HG03342 (cell line): ENCODE results near the gene KIAA0319L.
"Not testable (repeated sequence)": the region's sequence is repeated elsewhere in the genome, so short reads cannot be mapped to it uniquely, and the experiment has no call there.

Experiments used
- ATAC-seq: cut with Tn5 transposase; IDR thresholded peaks from one replicate; pipeline ENCODE4 v1.9.1; 2021; ENCODE audit warnings: mild to moderate bottlenecking, moderate library complexity; ENCODE audit not compliant: unreplicated experiment

Gene KIAA0319L

DNA sequence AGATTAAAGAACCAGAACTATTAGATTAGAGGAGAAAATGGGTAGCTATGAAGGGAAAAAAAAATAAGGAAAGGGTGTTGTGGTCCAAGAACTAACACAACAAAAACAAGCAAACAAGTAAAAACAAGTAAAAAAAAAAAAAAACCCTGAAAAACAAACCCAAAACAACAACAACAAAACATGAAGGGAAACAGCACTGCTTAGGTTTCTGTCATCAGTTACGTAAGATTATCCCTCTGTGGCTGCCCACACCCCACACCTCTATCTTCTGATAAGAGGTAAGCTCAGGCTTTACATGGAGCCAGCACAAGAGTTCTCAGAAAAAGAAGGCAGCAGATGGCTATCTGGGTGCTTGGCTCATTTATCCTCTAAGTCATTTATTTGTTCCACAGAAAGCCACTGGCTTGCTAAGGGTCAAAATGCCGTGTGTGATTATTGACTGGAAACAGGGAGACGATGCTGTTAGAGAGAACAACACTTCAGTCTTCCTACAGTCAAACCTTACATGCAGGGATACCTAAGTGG lies 57.5 kb downstream of the KIAA0319L start:
- ATAC-seq: no peak

DNA sequence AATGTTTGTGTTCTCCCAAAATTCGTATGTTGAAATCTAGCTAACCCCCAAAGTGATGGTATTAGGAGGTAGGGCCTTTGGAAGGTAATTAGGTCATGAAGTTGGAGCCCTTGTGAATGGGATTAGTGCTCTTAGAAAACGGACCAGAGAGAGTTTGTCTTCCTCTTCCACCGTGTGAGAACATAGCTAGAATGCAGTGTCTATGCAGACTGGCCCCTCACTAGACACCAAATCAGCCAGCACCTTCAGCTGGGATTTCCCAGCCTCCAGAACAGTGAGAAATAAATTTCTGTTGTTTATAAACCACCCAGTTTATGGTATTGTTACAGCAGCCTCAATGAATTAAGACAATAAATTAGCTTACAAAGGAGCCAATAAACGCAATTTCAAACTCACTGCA lies 58.0 kb downstream of the KIAA0319L start:
- ATAC-seq: no peak

DNA sequence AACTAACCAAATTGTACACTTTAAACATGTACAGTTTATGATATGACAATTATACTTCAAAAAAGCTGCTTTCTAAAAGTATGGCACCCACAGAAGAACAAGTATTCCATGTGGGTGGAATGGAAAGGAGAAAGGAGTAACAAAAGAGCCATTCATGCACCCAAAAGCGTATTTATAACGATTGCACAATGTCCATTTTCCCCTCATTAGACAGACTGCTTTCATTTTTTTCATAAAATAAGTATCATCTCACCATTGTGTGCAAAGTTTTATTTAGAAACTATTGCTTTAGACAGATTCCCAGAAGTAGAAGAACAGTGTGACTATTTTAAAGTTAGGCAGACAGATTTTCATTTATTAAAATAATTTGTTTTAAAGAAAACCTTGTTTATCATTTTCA lies 59.6 kb downstream of the KIAA0319L start:
- no peak for ATAC-seq

DNA sequence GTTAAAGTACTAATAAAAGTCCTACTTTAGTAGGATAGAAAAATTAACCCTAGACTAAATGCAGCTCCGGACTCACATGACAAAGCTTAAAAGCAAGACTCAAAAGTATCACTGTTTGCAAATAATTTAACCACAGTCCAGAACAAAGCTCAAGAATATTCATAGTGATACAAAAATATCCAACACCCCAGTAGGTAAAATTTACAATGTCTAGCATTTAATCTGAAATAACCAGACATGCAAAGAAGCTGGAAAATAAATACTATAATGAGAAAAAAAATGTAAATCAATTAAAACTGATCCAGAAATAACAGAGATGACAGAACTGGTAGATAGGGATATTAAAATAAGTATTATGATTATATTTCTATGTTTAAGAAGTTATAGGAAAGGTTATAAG lies 67.0 kb downstream of the KIAA0319L start:
- no peak for ATAC-seq

GRCh38 chr1:35488336-35488735 lies 68.9 kb downstream of the KIAA0319L start:
- ATAC-seq: no peak

DNA sequence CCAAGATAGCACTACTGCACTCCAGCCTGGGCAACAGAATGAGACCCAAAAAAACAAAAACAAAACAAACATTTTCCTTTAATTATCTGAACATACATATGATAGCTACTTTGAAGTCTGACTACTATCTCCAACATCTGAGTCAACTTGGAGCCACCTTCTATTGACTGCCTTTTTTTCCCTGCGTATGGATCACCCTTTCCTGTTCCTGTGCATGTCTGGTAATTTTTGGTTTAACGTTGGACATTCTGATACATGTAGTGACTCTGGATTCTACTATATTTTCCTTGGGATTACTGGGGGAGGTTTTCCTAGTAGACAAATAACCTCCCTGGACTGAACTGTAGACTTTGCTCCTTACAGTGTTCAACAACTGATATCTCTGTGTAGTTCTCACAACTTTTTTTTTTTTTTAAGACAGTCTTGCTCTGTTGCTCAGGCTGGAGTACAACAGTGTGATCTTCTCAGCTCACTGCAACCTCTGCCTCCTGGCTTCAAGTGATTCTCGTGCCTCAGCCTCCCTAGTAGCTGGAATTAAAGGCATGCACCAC lies 70.3 kb downstream of the KIAA0319L start:
- ATAC-seq: no peak

DNA sequence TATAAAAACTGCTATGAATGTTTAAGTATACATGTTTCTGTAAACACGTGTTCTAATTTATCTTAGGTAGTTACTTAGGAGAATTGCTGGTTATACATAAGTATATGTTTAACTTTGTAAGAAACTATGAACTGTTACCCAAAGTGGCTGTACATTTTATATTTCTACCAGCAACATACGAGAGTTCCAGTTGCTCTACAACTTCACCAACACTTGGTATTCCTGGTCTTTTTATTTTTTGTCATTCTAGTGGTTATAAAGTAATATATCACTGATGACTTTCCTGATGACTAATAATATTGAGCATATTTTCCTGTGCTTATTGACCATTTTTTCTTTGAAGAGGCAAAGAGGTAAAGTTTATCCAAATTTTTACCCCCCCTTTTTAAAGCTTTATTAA lies 76.0 kb downstream of the KIAA0319L start:
- no peak for ATAC-seq

GRCh38 chr1:35477870-35478269 lies 79.3 kb downstream of the KIAA0319L start:
- ATAC-seq: no peak

GRCh38 chr1:35475856-35476674 lies 81.1 kb downstream of the KIAA0319L start:
- no peak for ATAC-seq

GRCh38 chr1:35475356-35475755 lies 81.8 kb downstream of the KIAA0319L start:
- no peak for ATAC-seq

DNA sequence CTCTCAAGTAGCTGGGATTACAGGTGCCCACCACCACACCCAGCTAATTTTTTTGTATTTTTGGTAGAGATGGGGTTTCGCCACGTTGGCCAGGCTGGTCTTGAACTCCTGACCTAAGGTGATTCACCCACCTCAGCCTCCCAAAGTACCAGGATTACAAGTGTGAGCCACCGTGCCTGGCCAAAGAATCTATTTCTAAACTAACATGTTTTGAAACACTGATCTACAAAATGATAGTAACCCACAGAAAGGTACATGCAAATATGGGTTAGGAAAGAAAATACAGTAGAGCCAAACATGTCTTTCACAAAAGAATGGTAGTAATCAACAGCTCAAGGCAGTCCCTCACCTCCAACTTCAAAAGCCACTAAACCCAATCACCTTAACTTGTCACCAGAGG lies 84.0 kb downstream of the KIAA0319L start:
- ATAC-seq: not testable (repeated sequence)

GRCh38 chr1:35470977-35471613 lies 86.1 kb downstream of the KIAA0319L start:
- no peak for ATAC-seq

DNA sequence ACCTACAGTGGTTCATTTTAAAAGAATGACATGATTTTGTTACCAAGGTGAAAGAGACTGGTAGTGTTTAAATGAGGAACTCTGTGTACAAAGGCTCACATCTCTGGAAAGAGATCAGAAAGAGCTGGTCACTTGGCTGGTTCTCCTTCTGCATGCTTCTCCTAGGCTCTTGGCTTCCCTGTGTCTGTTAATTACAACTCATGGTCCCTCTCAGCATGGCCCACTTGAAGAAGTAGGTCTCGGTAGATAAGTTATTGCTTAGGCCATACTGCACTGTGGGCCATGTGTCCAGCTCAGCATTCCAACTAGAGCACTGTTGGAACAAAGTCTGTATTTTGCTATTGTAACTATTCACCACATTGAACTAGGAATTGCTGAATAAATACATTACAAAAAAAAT lies 91.1 kb downstream of the KIAA0319L start:
- no peak for ATAC-seq

DNA sequence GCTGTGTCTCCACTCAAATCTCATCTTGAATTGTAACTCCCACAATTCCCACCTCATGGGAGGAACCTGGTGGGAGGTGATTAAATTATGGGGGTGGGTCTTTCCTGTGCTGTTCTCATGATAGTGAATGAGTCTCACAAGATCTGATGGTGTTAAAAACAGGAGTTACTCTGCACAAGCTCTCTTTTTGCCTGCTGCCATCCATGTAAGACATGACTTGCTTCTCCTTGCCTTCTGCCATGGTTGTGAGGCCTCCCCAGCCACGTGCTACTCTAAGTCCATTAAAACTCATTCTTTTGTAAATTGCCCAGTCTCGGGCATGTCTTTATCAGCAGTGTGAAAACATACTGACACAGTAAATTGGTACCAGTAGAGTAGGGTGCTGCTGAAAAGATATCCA lies 93.5 kb downstream of the KIAA0319L start:
- ATAC-seq: not testable (repeated sequence)

DNA sequence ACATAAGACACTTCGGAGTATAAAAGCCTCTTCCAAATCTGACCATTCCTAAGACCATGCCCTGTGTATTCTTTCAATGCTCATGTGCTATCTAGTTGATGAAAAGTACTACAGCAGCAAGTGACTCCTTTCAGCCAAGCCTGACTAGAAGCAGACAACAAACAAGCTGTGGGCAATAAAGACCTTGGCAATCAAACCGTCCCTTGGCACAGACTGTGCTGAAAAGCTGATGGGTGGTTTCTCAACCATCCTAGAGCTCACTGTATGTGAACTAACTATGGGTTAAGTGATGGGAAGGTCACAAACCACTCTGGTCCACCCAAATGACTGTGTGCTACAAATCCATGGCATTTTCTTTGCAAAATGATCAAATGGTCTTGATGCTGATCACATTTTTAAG lies 94.0 kb downstream of the KIAA0319L start:
- ATAC-seq: no peak

- ATAC-seq: no peak
Observed at GRCh38 chr1:35461966-35462651, 95.1 kb downstream of the KIAA0319L start.

- no peak for ATAC-seq
Observed at GRCh38 chr1:35460796-35461195, 96.4 kb downstream of the KIAA0319L start.

DNA sequence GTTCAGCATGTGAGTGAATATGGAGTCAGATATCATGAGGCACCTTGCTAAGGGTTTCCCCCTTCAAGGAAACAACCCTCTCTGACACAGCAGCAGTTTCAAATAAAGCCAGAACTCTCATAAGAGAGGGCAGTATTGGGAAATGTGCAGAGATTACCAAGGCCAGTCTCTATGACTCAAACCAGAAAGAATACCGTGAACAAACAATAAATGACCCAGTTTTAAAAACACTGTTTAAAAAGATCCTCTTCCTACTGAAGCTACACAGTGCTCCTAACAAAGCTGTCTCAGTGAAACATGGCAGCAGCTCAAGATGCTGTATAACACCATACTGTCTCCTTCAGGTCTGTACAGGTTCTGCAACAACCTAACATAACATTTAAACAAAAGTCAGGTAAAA lies 102.6 kb downstream of the KIAA0319L start:
- ATAC-seq: no peak

GRCh38 chr1:35454176-35454575 lies 103.0 kb downstream of the KIAA0319L start:
- ATAC-seq: no peak

DNA sequence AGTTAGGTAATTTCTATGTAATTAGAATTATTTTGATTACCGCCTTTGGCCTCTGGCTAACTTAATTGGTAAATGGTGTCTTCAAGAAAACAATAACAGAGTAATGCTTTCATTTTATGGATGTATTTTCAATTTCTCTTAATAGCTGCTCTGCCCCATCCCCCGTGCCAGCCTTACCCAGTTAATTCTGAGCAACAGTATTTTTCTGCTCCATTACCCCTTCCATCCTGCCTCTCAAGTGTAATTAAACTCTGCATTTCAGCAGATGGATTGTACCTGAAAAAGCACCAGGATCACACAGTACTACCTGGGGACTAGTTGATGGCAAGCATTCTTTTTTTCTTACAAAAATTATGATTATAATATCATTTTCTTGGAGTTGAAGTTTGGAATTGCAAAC lies 104.2 kb downstream of the KIAA0319L start:
- ATAC-seq: no peak

GRCh38 chr1:35452106-35452774 lies 105.0 kb downstream of the KIAA0319L start:
- ATAC-seq: no peak
